GM06990 (cell line): ENCODE results near the gene RMDN2.
"Not testable (repeated sequence)": the region's sequence is repeated elsewhere in the genome, so short reads cannot be mapped to it uniquely, and the experiment has no call there.

ENCODE experiments used
- DNase-seq: peaks from one replicate; pipeline ENCODE4 v3.0.0-alpha.2; 2011; ENCODE audit not compliant: insufficient read length; ENCODE audit errors: extremely low read depth
- H3K27me3 ChIP-seq: replicated peaks from 2 replicates; pipeline ENCODE4 v1.6.0; 2011; ENCODE audit warnings: low read length; ENCODE audit not compliant: control insufficient read depth, insufficient read depth
- H3K36me3 ChIP-seq: 2 replicates; pipeline ENCODE4 v1.5.1; 2011; ENCODE audit warnings: low read length; ENCODE audit not compliant: control insufficient read depth, insufficient read depth
- H3K4me3 ChIP-seq: replicated peaks from 2 replicates; pipeline ENCODE4 v1.5.1; 2011; ENCODE audit warnings: low read depth, mild to moderate bottlenecking, control low read depth, low read length
- TF ChIP-seq, protein P1 (sequence below): IDR thresholded peaks from 2 replicates; pipeline ENCODE4 v1.5.1; 2011; ENCODE audit warnings: low read length, control low read depth, mild to moderate bottlenecking, inconsistent platforms; ENCODE audit not compliant: insufficient read depth, poor library complexity, severe bottlenecking

Gene RMDN2

DNA sequence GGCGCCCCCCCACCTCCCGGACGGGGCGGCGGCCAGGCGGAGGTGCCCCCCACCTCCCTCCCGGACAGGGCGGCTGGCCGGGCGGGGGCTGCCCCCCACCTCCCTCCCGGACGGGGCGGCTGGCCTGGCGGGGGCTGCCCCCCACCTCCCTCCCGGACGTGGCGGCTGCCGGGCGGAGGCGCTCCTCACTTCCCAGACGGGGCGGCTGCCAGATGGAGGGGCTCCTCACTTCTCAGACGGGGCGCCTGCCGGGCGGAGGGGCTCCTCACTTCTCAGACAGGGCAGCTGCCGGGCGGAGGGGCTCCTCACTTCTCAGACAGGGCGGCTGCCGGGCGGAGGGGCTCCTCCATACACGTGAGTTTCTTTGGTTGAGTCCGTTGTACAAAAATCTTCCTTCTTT, 38.8 kb downstream of the RMDN2 start:
- H3K36me3 ChIP-seq, H3K27me3 ChIP-seq, H3K4me3 ChIP-seq, DNase-seq: not testable (repeated sequence)

- Histone ChIP-seq H3K36me3 (no peaks in the 10 kb centered on the region), H3K4me3 (no peak overlapping the region), H3K27me3 (no peaks in the 10 kb centered on the region)
- no peak for DNase-seq
- TF ChIP-seq, protein P1, sequence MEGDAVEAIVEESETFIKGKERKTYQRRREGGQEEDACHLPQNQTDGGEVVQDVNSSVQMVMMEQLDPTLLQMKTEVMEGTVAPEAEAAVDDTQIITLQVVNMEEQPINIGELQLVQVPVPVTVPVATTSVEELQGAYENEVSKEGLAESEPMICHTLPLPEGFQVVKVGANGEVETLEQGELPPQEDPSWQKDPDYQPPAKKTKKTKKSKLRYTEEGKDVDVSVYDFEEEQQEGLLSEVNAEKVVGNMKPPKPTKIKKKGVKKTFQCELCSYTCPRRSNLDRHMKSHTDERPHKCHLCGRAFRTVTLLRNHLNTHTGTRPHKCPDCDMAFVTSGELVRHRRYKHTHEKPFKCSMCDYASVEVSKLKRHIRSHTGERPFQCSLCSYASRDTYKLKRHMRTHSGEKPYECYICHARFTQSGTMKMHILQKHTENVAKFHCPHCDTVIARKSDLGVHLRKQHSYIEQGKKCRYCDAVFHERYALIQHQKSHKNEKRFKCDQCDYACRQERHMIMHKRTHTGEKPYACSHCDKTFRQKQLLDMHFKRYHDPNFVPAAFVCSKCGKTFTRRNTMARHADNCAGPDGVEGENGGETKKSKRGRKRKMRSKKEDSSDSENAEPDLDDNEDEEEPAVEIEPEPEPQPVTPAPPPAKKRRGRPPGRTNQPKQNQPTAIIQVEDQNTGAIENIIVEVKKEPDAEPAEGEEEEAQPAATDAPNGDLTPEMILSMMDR: no peak
Observed at GRCh38 chr2:37966326-37966725, 41.2 kb downstream of the RMDN2 start.

GRCh38 chr2:37969731-37970130, 44.6 kb downstream of the RMDN2 start:
- Histone ChIP-seq H3K27me3 (no peaks in the 10 kb centered on the region), H3K4me3 (no peak overlapping the region), H3K36me3 (no peaks in the 10 kb centered on the region)
- no peak for DNase-seq
- TF ChIP-seq, protein P1: no peak

- H3K4me3 ChIP-seq: no peak overlapping the region
- TF ChIP-seq, protein P1: no peak
- H3K36me3 ChIP-seq: no peaks in the 10 kb centered on the region
- no peaks in the 10 kb centered on the region for H3K27me3 ChIP-seq
- no peak for DNase-seq
Observed at GRCh38 chr2:37971971-37972370, 46.9 kb downstream of the RMDN2 start.

DNA sequence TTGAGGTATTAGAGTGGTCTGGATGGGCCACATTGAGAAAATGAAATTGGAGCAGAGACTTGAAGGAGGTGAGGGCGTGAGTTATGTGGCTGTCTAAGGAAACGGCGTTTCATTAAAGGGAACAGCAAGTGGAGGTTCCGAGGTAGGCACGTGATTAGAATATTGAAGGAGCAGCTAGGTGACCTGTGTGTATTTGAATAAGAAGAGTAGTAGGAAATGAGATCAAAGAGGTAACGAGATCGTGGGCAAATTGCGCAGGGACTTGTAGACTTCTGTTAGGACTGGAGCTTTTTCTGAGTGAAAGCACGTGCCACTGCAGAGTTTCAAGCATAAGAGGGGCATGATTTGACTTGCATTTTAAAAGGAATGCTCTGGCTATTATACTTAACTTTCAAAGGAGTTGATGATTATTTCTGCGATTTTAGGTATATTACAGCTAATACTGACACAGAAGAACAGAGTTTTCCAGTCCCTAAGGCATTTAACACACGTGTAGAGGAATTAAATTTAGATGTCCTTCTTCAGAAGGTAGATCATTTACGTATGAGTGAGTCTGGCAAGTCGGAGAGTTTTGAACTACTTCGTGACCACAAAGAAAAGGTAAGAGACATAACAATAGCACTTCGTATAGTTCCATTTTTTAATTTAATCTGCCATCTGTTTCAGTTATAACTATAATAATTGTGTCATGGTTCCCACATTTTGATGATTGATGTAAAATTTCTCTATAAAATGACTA, 48.7 kb downstream of the RMDN2 start:
- TF ChIP-seq, protein P1: no peak
- Histone ChIP-seq H3K36me3 (no peaks in the 10 kb centered on the region), H3K27me3 (no peaks in the 10 kb centered on the region), H3K4me3 (no peak overlapping the region)
- DNase-seq: no peak

DNA sequence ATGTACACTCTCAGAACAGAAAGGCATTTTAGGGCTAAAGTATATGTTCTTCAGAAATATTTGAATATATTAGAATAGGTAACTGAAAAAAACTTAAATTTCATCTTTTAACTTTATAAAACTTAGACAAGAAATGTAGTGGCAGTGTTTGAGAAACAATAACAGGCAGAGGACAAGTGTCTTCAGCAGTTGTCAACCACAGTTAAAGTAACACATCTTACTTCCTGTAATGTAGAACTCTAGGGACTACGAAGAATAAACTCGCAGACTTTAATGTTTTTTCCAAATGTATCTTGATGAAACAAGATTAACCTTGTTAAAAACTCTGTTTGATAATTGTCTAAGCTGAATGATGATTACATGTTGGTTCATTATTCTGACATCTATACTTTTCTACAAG, 50.7 kb downstream of the RMDN2 start:
- DNase-seq: no peak
- TF ChIP-seq, protein P1: no peak
- H3K27me3 ChIP-seq: no peaks in the 10 kb centered on the region
- no peak overlapping the region for H3K4me3 ChIP-seq
- no peaks in the 10 kb centered on the region for H3K36me3 ChIP-seq
